GM18519 (cell line): ENCODE results near the gene SMIM21.

Experiments used
- ATAC-seq: cut with Tn5 transposase; IDR thresholded peaks from one replicate; pipeline ENCODE4 v1.9.1; 2021; ENCODE audit warnings: mild to moderate bottlenecking, moderate library complexity; ENCODE audit not compliant: unreplicated experiment, low FRiP score

Gene SMIM21

DNA sequence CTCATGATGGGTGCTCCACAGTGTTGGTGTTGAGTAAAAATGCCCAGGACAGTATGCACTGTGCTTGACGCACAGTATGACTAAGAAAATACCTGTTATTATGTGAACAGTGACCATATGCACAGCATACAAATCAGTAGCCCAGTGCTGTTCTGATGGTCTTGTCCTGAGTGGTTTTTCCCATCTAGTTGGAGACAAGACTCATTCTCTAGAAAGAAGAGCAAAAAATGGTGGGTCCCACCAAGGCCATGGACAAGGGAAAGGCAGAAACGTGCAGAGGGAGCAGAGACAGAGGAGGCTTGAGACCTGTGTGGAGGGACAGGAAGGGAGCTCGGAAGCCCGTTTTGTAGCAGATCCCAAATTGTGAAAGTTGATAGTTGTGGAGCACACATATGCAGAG lies 987 bp upstream of the SMIM21 start:
- ATAC-seq: no peak

DNA sequence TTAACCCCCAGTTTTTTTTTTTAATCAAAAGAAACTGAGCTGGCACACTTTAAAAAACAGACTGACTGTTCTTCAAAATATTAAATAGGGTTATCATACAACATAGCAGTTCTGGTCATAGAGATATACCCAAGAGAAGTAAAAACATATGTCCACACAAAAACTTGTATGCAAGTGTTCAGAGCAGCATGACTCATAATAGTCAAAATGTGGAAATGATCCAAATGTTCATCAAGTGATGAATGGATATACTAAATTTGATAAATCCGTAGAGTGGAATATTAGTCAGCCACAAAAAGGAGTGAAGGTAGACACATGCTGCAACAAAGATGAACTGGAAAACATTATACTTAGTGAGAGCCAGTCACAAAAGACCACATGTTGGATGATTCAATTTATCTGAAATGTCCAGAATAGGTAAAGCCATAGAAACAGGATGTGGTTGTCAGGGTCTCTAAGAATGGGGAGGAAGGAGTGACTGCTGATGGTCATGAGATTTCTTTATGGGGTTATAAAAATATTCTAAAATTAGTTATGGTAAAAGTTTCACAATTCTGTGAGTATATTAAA lies 5.1 kb downstream of the SMIM21 start:
- no peak for ATAC-seq

DNA sequence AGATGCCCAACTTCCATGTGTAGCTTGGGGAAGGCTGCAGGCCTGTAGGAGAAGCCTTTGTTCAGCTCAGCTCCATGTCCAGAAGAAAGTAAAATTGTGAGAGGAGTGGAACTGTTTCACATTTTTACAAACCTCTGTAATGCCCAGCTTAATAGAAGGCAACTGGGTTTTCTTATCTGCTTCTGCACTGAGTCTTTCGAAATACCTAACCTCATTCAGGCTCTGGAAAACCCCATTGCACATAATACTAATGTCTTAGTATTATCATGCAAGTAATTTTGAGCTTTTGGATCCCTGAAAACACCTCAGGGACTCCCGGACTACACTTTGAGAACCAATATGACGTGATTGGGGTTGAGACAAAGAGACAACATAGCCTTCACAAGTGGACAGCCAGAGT lies 5.8 kb downstream of the SMIM21 start:
- ATAC-seq: no peak

DNA sequence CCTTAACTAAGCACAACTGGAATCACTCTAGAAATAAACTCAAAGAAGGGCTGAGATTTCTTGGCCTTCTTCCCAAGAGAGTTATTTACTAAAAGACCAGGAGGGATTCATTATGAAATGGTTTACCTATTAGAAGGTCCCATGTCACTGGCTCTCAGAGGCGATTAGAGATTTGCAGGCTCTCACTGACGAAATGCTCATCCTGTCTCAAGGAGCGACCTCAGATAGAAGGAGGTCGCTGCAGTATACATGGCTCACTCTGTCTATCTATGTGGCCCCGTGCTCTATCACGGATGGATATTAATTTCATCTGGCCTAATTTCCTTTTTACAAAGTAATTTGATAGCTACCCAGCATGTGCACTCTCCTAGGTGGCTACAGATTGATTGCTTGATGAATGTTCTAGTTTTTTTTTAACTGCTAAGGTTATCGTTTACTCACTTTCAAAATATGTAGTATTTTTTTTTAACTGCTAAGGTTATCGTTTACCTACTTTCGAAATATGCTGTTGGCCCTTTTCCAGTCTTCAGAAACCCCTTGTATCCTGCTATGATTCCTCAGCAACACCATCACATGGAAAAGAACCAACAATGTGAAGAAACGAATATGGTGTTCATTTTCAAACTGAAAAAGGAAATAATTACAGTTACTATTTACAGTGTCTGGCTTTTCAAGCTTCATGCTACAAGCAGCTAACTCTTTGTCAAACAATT lies 9.1 kb downstream of the SMIM21 start:
- no peak for ATAC-seq

DNA sequence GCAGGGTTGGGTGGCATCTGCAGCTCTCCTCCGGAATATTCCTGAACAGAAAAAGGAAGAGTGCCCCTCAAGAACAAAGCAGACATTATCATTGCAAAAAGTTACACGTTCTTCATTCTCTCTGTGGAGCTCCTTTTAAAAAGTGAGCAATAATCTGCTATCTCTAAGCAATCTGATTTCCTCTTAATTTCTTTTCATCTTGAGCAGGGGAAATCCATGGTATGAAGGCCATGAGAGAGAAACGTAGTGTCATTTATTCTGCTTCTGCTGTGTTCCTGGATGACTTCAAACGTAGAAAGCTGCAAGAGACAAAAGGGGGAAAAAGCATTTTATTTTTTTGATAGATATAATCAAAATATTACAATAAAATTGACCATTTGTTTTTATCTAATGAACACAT lies 16.9 kb downstream of the SMIM21 start:
- ATAC-seq: no peak

DNA sequence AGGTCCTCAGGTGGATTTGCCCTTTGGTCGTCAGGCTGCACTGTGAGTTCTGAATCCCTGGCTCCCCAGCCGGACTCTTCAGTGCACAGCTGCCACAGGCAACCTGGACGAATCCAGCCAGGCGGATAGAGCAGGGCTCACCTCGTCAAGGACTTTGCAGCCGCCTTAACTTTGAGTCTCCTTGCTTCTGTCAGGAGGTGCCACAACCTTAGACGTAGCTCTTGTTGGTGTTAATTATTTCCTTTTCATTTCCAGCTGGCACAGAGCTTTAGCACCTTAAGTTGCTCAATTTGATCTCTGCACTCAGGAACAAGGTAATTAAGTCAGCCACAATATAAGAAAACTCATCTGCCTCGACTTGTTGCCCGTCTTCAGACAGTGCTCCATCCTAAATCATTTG lies 17.7 kb downstream of the SMIM21 start:
- ATAC-seq: no peak

DNA sequence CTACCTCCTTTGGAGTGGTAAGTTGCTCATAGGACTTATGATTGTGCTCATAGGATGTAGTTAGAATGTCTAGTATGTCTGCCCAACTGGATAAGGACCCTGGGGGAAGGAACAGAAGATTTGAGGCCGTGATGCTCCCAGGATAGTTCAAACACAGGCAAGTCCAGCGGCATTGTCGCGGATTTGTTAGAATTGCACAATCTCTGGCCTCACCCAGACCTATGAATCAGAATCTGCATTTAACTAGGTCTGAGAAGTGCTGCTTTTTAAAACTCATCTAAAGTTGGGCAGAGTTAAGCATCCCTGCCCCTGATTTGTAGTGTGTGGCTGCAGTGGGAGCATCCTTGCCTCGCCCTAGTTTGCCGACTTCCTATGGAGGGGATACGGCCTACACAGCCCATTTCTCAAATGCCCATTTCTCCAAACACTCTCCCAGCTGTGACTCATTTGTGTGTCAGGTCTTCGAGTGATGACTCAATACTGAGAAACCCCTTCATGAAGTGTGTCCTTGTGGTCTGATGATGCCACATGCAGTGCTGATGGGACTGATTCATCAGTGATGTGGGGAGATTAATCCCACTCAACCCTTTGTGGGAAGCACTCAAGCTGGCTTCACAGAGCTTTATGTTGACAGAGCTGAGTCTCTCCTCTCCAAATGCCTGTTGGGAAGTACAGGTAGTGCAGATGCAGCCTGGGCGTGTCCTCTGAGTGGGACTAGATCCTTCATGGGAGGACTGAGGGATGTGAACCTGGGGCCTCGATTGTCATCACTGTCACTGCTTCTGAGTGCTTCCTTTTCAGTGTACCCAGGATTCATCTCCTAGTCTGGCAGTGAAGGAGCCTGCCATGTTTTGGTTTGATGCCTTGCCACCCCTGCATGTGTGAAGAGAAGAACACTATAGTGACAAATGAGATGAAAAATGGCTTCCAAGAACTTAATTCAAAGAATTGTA lies 18.7 kb downstream of the SMIM21 start:
- ATAC-seq: no peak

DNA sequence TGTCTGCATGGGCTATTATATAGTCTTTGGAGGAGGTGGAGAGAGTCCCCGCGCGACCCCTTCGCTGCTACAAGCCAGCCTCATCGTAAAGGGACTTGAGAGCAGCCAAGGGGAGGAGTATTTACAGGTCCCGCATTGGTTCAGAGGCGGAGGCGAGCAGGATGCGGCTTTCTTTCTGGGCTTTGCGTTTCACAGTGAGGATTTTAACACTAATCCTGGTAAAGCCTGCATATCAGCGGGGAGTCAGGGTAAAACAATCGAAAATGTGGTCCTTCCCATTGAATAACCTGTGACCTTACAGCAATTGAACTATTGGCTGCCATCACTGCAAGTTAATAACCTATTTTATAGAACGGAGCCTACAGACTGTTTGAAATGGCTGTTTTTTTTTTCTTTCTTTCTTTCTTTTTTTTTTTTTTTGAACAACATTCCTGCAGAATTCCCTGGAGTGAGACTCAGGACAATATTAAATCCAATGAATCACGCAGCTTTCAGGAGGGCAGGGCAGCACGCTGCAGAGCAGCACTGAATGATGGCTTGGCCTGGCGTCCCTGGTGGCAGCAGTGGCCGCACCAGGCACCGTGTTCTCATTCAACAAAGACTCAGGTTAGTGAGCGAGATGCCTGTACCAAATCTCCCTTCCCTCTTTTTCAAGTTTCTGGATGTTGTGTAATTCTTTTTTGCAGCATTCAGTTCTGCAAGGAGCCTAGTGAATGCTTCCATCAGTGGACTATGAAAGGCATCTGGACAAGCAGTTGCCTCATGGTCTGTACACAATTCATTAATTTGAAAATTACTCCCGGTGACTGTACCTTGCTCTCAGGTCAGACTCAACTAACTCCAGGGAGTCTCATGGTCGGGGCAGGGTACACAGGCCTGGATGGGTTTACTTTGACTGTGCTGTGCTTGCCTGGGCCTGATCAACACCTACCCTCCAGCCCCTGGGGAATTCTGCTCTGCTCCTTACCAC lies 19.8 kb downstream of the SMIM21 start:
- ATAC-seq: no peak

DNA sequence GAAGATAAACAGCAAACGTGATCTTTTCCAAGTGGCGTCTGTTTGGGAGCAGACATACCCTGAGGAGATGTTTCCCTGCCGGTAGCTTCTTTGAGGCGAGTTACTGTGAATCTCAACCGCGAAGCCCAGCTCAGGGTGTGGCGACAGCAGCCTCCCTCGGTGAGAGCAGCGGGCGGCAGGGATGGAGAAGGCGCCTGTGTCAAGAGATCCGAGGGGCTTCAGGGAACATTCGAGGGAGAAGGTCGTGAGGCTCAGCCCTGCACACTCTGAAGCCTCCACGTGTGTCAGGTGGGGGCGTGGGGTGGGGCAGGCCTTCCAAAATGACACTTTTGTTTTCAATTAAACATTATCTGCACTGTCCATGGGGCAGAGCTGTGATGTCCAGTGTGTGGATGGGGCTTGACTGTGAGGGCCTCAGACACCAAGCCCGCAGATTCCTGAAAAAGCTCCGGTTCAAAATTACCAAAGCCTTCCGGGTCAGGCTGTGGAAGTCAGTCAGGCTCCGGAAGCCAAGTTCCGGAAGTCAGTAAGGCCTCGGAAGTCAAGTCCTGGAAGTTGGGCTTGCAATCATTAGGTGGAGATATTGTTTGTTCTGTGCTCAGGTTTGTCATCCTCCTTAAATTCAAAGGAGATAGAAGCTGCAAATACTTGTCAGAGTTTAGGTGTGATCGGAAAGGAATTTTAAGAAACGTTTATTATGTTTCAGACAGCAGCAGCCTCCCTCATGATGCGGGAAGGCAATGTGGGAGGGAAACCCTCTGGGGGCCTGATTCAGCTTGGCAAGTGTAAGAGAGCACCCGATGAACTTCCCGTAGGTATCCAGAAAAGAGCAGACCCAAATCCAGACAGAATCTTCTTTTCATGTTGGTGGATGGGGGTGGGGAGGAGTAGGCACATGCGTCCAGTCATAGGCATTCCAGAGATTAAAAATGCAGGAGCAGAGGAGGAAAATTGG lies 20.7 kb downstream of the SMIM21 start:
- ATAC-seq: no peak

DNA sequence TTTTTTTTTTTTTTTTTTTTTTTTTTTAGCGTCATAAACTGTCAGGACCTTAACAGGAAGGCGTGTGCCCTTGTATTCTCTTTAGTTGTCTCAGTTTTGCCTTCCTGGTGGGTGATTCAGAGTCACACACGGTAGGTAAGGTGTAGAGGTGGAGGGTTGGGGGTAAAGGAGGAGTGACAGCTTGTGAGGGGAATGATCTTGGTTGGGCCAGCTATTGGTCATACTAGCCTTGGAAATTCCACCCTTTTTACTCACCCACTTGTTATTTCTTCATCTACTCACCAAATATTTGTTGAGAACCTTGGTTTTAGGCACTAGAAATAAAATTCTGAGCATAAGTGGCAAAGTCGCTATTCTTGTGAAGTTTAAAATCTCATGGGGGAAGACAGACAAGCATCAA lies 22.2 kb downstream of the SMIM21 start:
- no peak for ATAC-seq

DNA sequence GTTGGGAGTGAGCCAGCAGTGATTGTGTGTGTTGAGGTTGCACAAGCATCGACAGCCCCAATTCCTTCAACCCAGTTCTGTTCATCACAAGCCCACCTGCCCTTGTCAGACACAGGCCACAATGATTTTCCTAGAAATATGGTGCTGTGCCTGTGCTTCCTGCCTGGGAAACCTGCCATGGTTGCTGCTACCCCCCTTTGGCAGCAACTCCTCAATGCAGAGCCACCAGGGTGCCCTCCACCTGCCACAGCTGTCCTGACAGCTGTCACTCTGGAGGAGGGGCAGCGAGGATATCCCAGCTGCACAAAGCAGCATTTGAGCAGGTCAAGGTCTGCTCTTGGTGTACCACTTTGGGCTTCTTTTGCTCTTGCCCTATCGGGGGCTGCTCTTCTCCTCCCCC lies 27.1 kb downstream of the SMIM21 start:
- ATAC-seq: no peak

DNA sequence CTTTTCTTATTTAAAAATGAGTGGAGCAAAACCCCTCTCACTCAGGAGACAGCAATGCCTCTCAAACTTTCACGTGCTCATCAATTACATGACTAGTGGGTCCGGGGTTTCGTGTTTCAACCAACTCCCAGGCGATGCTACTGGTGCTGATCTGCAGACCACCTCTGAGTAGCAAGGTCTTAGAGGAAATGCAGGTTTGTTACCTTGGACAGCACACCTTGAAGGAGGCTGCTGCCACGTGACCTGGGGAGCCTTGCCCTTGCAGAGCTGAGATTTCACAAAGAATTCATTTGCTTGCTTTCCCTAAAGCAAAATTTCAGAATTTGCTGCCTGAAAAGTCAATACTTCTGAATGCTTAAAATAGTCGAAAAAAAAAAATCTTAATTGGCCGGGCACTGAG lies 32.4 kb downstream of the SMIM21 start:
- no peak for ATAC-seq

DNA sequence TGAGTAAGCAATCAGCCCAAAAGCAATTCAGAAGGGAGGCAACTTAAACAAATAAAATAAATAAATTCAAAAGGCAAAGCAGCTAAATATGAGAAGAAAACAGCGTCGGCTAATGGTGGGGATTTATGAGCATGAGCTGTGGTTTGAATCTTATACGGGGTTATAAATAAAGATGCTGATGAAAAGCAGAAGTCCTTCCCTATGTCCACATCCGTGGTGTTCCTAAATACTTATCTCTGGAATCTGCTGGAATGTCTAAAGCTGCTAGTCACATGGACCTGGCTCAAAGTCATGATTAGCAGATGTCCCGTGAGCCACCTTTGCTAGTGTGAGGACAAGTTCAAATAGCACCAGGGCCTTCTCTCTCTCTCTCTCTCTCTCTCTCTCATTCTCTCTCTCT lies 33.8 kb downstream of the SMIM21 start:
- no peak for ATAC-seq

DNA sequence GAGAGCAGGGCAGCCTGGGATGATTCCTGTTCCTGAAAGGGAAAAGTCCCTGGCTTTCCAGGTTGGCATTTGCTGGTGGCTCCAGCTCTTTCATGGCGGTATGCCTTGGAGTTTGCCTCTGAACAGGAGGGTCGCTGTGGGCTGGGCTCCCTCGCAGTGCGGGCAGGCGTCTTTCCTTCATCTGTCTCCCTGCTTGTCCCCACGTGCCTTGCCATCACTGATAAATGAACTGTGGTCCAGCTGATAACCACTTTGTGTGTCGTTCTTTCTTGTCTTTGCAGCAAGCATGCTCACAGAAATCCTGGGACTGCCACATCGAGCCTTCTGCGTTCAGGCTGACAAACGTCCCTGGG lies 35.3 kb downstream of the SMIM21 start:
- ATAC-seq: no peak

DNA sequence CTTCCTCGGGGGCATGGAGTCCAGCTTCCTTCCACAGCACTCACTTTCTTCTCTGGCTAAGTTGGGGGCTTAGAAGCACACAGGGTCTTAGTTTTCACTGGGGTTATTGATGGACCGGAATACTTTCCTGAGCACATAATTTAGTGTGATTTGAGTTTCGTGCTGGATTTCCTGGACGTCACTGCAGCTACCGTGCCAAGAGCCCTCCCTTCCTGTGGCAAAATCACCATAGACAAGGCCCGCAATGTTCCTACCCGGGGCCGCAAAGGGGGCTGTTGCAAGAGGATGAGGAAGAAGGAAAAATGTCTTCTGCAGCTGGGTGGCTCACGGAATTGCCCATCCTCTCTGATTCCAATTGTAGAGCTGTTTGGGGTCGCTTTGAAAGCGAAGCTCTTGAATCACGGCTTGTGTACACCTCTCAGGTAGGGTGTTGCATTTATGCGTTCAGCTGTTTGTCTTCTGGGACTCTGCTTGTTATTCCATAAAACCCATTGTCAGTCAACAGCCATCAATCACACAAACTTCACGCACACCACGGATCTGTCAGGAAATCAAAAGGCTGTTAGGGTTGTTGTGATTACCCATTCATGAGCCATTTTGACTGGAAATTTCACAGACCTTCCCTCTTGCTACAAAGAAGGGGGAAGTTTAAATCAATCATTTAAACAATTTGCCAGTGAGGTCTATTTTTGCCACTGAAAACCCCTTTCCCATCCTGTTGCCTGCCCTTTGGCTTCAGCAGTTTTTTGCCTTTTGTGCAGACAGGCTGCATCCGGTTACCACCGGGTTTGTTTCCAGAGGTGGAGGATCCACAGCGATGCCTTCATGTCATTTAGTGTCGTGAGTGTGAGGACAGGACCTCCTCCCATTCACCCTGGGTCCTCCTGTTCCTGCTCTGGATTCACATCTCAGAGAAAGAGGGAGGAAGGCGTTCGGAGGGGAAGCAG lies 36.0 kb downstream of the SMIM21 start:
- ATAC-seq: no peak

DNA sequence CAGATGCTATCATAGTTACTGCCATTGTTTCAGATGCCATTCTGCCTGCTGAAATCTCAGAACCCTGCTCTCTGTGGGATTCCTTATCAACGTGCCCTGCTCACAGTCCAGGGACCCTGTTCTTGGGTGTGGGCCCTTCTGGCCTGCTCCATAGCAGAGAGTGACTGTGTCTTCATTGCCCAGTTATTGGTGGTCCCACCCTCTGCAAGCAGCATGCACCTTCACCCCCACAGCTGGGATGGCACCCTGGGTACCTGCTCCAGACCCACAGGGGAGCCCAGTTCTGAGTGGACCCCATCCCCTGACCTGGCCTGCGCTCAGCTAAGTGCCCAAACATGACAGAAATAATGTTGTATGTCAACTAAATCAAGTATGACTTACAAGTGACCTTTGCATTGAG lies 36.6 kb downstream of the SMIM21 start:
- ATAC-seq: no peak

DNA sequence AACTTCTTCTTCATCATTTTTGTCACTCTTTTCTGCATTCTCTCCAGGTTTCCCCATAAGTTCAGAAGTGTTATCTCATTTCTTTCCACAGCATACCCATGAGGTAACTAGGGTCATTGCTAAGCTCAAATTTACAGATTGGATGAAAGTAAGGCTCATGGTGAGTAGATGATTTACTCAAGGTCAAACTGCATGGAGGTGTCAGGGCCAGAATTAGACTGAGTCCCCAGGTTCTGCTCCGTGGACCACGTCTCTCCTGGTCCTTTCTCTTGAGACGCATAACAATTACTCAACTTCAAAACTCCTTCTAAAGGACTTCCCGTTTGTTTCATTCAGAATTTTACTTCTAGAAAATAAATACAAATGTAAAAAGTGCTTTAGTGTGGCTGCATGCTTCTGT lies 43.4 kb downstream of the SMIM21 start:
- ATAC-seq: no peak
